ENCODE results near the gene GNB1L.

The GNB1L gene

GRCh38 chr22:19854778-19855503, at the start of gene GNB1L, which contains the start of gene RTL10:
Gene GNB1L, minus strand, starts transcription at chr22:19854874. Its CDS starts 33,519 bp downstream, at chr22:19821355.
Gene RTL10, minus strand, starts transcription at chr22:19854874. Its CDS starts 2,613 bp downstream, at chr22:19852261.
- peak; percentile 98 for DNase-seq

- DNase-seq = no peak
These were observed 49.6 kb upstream of the GNB1L start for GRCh38 chr22:19904174-19904856.

- no peak for DNase-seq
These were observed 48.8 kb upstream of the GNB1L start for GRCh38 chr22:19903513-19903912.

- no peak for DNase-seq
These were observed 48.4 kb upstream of the GNB1L start for GRCh38 chr22:19903031-19903430.

GRCh38 chr22:19902245-19902715, 47.6 kb upstream of the GNB1L start:
- no peak for DNase-seq

- DNase-seq = no peak
These were observed 47.0 kb upstream of the GNB1L start for GRCh38 chr22:19901577-19902244.

- DNase-seq = no peak
These were observed 46.2 kb upstream of the GNB1L start for GRCh38 chr22:19900707-19901436.

- no peak for DNase-seq
These were observed 44.3 kb upstream of the GNB1L start for GRCh38 chr22:19898831-19899567.

GRCh38 chr22:19898145-19898544, 43.5 kb upstream of the GNB1L start:
- DNase-seq = no peak

GRCh38 chr22:19897726-19898125, 43.1 kb upstream of the GNB1L start:
- no peak for DNase-seq

- DNase-seq = no peak
These were observed 42.1 kb upstream of the GNB1L start for GRCh38 chr22:19896665-19897355.

- DNase-seq = no peak
These were observed 40.6 kb upstream of the GNB1L start for GRCh38 chr22:19895160-19895849.

GRCh38 chr22:19893363-19893762, 38.7 kb upstream of the GNB1L start:
- no peak for DNase-seq

- DNase-seq = no peak
These were observed 38.3 kb upstream of the GNB1L start for GRCh38 chr22:19892925-19893324.

- DNase-seq = no peak
These were observed 37.7 kb upstream of the GNB1L start for GRCh38 chr22:19892257-19892879.

- DNase-seq = peak; percentile 23
These were observed 36.9 kb upstream of the GNB1L start for GRCh38 chr22:19891317-19892256.

- DNase-seq = no peak
These were observed 36.0 kb upstream of the GNB1L start for GRCh38 chr22:19890502-19891316.

- no peak for DNase-seq
These were observed 35.3 kb upstream of the GNB1L start for GRCh38 chr22:19889951-19890350.

Measured in GDM1 (cell line).